PC-3 (cell line): ENCODE measurements around the gene ADCY2.

ENCODE experiments used
- EZH2 ChIP-seq: fragments of 300-600 bp; sonication (generic); IDR thresholded peaks from one replicate; pipeline ENCODE4 v1.6.1; 2017; ENCODE audit warnings: antibody characterized with exemption, mild to moderate bottlenecking, low read length; ENCODE audit not compliant: unreplicated experiment
- EZH2phosphoT487 ChIP-seq: fragments of 300-600 bp; sonication (generic); IDR thresholded peaks from 2 replicates; pipeline ENCODE4 v1.6.1; 2018; ENCODE audit warnings: mild to moderate bottlenecking, antibody characterized with exemption, low read length, borderline replicate concordance
- TF ChIP-seq, protein P1 (sequence below): fragments of 300-600 bp; sonication (generic); conservative IDR thresholded peaks from 2 replicates; pipeline ENCODE4 v1.5.1; 2017; ENCODE audit warnings: antibody characterized with exemption, low read depth, mild to moderate bottlenecking, low read length

- TF ChIP-seq, protein P1, sequence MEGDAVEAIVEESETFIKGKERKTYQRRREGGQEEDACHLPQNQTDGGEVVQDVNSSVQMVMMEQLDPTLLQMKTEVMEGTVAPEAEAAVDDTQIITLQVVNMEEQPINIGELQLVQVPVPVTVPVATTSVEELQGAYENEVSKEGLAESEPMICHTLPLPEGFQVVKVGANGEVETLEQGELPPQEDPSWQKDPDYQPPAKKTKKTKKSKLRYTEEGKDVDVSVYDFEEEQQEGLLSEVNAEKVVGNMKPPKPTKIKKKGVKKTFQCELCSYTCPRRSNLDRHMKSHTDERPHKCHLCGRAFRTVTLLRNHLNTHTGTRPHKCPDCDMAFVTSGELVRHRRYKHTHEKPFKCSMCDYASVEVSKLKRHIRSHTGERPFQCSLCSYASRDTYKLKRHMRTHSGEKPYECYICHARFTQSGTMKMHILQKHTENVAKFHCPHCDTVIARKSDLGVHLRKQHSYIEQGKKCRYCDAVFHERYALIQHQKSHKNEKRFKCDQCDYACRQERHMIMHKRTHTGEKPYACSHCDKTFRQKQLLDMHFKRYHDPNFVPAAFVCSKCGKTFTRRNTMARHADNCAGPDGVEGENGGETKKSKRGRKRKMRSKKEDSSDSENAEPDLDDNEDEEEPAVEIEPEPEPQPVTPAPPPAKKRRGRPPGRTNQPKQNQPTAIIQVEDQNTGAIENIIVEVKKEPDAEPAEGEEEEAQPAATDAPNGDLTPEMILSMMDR = no peak
- no peak for TF ChIP-seq EZH2
- no peak for TF ChIP-seq EZH2phosphoT487
These were observed 453.9 kb downstream of the ADCY2 start for GRCh38 chr5:7849681-7850394.
